Limb (tissue), 2 donors: Measurements from ENCODE around the gene CLEC9A.
"Not testable (repeated sequence)": the region's sequence is repeated elsewhere in the genome, so short reads cannot be mapped to it uniquely, and the experiment has no call there.

Source experiments
- DNase-seq, 2 donors: peaks; one replicate each; pipeline ENCODE4 v3.0.0-alpha.2; 2016; ENCODE audit errors: extremely low spot score in 2 of 2

Gene CLEC9A

DNA sequence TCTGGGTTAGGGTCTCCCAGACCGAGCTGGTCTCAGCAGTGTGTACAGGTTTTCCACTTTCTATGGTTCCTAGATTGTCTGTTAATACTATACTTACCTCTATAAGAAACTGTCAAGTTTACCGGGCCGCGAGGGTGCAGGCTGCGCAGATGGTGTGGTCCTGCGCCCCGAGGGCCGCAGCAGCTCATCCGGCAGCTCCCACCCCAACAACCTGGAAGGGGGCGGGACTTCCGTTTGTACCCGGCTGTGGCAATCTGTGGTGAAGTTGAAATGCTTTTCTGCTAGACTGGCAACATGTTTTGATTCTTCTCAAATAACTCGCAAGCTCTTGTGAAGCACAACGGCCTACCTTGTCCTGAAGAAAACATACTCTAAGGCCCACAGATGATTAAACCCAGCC, at the start of gene CLEC9A:
Gene CLEC9A (plus strand): TSS at position 237 of the 400 bp plus-strand sequence. CDS start 22,006 bp downstream, outside the sequence.
- DNase-seq: no peak

DNA sequence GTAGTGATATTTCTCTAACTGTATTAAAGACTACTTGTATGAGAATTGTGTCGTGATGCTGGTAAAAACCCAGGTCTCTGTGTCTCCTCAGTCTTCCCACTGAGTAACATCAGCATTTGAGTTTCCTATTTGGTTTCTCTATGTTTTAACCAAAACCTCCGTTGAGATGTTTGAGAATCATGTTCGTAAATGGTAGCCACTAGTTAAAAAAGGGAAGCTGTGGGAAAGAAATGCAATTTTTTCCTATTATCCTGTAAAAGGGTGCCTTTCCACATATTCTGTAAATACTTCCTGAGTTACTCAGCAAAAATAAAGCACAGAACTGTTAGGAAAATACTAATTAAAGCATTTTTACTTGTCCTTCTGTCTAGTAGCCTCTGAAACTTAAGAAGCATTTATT, 38.6 kb upstream of the CLEC9A start:
- DNase-seq: no peak

DNA sequence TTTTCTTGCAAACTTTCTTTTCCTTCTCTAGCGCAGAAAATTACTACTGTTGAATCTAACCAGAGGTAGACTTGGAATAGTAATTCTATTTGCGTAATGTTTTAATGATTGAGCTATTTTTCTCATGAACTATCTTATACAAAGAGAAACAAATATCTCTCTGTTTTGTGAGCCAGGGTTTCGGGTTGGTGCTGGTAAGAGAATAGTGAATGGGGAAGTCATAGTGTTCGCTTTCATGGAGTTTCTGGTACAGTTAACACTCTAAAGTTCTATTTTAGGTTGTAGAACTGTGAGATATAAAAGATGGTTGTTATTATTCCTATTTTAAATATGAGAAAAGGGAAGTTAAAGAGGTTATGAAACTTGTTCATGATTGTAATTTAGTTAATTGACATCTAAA, 38.2 kb upstream of the CLEC9A start:
- DNase-seq: no peak

DNA sequence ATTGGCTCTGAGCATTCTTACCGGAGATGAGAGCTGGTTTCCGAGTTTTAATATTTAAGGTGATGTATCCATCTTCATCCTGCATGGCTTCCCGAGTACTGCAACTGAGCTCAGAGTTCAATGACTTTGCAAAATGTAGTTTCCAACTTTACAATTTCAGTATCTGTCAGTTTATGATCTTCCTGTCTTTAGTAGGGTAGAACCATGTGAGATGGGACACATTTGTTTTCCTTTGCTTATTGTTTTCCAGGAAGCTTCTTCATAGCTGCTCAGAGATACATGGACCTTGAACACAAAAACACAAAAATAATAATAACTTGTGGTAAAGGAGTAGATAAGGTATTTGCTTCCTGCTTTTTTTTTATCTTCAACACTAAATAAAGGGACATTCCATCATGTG, 31.5 kb upstream of the CLEC9A start, which contains the start of gene CLEC1B:
Gene CLEC1B (minus strand): TSS at position 106 of the 400 bp plus-strand sequence. CDS start 21 bp downstream, at position 85.
- DNase-seq: no peak

DNA sequence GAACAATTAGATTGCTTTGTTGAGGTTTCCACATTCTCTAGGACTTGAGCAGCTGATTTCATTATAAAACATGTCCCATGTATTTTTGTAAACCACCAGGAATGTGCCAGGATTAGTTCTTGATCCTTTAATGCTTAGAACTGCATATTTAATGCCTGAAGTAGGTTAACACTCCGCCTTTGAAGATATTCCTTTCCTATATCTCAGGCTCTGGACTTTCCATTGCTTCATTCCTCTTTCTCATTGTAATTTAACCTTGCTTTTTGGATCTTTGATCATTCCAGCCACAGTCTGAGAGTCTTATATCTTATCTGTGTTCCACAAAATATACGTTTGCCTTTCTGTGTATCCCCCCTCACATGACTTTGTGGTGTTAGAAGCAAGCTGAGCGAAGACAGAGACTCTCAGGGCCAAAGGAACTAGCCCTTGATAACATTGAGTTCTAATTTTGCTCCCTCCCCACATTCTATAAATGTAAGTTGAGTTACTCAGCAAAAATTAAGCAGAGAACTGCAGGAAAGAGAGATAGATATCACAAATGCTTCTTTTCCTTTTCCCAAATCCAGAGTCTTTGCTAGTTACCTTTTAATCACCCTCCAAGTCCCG, 29.2 kb upstream of the CLEC9A start:
- DNase-seq: no peak

DNA sequence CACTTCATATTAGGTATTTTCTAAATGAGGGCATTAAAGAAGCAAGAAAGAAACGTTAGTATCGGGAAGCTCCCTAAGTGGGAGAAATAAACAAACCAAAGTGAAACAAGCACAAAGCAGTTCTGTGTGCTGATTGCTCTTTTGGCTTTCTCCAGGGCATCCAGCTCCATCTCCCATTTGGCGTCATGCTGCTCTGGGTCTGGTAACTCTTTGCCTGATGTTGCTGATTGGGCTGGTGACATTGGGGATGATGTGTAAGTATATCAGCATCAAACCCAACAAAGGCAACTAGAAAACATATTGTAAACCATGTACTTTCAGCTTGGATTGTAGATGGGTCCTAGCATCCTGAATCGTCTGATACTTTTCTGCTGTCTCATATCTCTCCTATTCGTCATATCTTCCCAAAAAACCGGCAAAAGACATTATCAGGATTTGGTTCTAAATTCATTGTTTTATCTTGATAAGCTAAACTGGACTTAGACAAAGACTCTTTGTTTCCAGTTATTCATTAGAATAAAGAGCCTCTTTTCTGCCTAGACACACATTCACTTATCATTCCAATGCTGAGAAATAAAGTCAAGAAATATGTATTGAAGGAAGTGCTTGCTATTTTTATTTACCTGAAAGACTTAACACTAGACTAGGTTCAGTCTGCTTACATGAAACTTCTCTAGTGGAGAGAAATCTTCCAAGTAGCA, 17.7 kb upstream of the CLEC9A start:
- DNase-seq: no peak

DNA sequence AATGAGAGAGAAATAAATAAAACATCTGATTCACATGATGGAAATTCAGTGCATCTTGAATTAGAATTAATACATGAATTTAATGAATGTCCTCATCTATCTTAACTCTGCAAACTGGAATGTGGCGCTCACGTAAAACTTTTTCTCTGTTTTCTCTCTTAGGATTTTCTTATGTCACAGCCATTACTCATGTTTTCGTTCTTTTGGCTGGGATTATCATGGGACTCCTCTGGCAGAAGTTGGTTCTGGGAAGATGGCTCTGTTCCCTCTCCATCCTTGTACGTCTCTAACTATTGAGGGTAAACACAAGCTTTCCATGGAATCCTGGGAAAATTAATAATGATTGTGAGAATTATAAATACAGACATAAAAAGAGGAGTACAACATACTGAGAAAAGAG, 15.0 kb upstream of the CLEC9A start:
- no peak for DNase-seq

DNA sequence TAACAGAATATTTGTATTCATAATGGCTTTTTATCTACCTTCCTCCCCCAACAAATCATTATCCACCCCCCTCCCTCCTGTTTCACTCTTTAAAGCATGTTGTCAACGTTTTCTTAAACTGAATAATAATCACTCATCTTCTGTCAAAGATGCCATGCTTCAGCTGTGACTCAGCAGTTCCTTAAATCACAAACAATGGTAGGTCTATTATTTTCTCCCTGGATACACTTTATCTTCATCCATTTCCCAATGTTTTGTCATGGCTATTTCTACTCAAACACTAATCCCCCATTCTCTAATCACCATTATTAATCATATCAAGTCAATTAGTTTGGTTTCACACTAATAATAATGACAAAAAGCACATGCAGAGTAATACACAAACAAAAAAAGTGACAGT, 13.6 kb upstream of the CLEC9A start:
- DNase-seq: no peak

DNA sequence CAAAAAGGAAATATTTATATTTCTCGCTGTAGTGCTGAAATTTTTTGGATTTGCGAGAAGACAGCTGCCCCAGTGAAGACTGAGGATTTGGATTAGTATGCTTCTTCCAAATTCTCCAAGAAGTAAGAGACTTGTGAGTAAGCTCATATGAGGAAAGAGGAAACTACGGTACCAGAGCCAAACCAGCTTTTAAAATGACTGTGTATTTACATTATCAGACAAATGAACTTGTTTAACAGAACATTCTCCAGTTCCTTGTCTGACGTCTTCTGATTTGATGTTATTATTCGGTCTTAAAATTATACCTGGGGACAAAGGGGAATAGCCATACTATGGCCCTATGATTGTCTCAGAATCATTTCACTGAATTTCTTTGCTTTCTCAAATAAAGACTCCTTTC, 12.1 kb upstream of the CLEC9A start:
- DNase-seq: no peak

DNA sequence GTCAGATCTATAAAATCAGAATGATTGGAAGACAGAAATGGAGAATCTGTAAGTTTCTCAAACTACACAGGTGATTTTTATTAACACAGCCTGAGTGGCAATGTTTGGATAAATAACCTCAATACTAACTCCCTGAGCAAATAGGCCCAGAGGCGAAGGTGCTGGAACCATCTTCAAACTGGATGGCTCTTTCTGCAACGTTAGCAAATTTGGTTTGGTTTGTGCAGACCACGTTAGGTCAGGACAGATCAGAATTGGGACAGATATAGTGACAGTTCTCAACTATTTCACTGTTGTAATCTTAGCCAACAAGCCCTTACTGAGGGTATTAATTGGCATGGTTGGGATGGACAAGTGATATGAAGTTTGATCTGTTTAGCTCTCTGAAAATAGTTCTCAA, 9.1 kb upstream of the CLEC9A start:
- no peak for DNase-seq

DNA sequence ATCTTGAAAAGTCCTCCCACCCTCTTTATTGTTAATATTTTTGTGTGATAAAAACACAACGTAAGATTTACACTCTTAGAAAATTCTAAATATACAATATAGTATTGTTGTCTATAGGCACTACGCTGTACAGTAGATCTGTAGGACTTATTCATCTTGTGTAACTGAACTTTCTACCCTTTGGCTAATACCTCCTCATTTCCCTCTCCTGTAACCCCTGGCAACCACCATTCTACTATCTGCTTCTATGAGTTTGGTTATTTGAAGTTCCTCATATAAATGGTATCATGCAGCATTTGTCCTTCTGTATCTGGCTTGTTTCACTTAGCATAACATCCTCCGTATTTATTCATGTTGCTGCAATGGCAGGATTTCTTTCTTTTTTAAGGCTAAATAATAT, 5.2 kb upstream of the CLEC9A start:
- no peak for DNase-seq

DNA sequence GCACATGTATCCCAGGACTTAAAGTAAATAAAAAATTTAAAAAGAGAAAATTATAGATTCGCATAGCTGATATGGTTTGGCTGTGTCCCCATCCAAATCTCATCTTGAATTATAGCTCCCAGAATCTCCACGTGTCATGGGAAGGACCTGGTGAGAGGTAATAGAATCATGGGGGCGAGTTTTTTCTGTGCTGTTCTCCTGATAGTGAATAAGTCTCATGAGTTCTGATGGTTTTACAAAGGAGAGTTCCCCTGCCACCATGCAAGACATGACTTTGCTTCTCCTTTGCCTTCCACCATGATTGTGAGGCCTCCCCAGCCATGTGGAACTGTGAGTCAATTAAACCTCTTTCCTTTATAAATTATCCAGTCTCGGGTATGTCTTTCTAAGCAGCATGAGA, 3.8 kb upstream of the CLEC9A start:
- not testable (repeated sequence) for DNase-seq

DNA sequence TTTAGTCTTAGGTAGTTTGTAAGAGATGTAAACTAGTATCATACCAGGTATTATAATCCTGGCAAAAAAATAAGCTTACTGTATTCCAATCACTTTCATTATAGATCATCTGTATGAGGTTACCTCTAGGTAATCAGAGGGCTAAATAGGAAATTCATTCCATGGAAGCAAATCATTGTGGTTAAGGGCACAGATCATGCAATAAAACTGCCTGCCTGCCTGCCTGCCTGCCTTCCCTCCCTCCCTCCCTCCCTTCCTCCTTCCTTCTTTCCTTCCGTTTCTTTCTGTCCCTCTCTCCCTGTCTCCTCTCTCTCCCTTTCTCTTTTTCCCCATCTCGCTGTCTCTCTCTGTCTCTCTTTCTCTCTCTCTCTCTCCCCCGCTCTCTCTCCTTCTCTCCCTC, 3.2 kb upstream of the CLEC9A start:
- DNase-seq: no peak

DNA sequence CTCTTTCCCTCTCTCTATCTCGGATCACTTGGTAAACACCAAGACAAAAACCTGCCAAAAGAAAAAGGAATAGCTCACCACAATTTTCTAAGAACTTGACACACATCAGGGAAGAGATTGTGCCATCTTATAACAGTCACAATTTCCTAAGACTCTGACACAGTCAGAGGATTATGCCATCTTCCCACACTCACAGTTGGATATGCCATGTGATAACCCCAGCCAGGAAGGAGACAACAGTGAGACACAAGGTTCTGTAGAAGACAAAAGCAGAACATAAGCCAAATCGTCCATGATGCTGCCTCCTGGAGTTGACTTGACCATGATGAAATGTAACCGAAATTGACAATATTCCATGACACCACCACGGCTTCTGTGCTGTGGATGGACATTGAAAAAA, 2.8 kb upstream of the CLEC9A start:
- DNase-seq: no peak

DNA sequence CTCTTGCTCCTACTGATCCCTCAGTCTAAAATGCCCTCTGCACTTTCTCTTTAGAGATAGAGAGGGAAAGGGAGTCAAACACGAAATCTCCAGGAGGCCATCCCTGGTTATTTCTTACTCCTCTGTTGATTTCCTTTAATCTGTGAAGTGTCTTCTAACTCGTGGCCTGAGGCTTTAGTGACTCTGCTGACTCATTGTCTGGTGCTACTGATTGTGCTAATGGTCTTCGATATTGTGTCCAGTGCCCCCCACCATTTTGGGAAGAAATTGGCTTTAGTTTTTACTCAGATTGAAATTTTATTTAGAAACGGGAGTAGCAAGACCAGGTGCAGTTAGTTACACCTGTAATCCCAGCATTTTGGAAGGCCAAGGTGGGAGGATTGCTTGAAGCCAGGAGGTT, 839 bp downstream of the CLEC9A start:
- DNase-seq: no peak

DNA sequence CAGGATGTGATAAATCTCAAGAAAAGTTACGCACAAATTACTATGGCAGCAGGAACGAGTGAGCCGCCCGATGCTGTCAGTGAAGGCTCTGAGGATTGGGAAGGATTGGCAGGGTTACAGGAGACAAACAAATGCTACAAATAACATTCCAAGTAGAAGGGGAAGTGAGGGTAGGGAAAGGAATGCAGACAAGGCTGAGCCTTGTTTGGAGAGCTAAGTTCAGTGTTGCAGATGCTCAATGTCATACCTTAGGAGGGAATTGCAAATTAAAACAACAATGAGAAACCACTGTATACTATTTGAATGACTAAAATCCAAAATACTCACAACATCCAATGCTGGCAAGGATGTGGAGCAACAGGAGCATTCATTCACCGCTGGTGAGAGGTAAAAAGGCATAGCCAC, 1.3 kb downstream of the CLEC9A start:
- DNase-seq: no peak

DNA sequence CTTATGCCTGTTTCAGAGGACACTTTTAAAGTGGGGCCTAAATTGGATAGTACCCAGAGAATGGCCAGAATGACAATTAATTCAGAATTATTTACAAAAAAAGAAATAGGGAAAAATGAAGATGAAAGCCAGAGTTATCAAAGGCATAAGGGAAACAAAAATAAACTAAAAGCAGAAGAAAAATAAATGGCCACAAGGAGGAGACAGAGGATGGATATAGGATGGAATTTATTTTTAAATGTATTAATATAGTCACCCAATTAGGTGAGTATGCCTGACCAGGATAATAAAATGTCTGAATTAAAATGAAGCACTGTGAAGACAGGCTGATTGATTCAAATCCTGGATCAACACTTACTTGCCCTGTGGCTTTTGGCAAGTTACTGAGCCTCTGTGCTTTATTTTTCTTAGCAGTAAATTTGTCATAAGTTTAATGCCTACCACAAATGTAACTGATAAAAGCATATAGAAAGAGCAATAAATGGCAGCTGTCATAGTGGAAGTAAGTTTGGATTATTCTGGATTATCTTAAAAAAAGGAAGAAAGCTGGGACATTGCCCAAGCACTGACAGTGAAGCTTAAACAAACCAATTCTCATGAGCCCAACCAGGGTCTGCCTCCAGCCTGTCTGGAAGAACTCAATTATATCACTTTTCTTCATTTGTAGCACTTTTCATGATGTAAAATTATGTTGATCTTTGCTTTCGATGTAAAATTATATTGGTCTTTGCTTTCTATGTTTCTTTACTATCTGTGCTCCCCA, 3.5 kb downstream of the CLEC9A start:
- peak in 1 of 2 donors; percentile 18 for DNase-seq

DNA sequence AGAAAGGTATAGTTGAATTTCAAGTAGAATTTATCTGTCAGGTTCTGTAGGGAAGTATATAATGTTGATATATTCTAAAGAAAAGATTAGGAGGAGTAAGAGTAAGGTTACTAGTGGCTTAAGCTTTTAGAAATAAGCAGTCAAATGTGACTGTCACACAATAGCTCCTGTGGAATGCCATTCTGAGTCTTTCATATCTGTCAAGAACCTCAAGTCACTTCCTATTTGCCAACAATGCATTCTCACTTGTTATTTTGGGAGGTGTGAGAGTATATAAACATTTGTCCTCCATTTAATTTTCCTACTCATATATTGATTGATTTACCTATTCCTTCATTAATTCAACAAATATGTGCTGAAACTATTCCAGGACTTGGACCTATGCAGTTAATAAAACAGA, 11.7 kb downstream of the CLEC9A start:
- DNase-seq: no peak

DNA sequence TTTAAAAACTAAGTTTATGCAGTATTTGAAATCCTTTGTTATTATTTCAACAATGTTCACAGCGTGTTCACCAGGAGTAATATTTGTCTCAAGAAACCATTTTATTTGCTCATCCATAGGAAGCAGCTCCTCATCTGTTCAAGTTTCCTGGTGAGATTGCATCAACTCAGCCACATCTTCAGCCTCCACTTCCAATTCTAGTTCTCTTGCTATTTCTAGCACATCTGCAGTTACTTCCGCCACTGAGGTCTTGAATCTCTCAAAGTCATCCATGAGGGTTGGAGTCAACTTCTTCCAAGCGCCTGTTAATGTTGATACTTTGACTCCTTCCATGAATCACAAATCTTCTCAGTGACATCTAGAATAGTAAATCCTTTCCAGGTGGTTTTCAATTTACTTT, 18.0 kb downstream of the CLEC9A start:
- DNase-seq: no peak

DNA sequence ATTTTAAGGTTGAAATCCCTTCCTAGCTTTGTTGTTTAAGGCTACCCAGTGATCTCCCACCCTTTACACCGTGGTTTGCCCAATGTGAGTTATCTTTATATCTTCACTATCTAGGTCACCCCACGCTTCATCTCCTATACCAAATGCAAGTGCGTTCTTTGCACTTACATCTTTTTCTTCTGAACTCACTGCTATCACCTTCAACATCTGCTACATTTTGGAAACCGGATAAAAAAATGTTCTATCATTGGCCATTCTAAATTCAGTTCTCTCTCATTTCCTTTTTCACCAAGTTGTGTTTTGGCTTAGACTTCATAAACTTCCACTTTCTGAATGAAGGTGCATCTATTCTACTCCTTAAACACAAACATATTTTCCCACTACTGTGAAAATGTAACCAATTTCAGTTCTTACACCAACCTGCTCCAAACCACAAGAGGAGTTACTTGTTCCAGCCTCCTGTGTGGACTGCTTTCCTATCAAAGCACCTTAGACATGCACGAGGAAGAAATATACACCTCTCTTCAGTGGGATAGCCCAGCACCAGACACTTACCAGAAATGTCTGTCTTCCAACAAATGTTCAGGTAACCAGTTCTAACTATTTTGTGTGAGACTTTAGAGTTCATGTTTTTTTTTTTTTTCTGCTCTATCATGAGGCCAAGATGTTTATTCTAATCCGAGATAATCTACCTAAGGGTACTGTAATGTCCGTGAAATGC, 21.9 kb downstream of the CLEC9A start:
- no peak for DNase-seq

DNA sequence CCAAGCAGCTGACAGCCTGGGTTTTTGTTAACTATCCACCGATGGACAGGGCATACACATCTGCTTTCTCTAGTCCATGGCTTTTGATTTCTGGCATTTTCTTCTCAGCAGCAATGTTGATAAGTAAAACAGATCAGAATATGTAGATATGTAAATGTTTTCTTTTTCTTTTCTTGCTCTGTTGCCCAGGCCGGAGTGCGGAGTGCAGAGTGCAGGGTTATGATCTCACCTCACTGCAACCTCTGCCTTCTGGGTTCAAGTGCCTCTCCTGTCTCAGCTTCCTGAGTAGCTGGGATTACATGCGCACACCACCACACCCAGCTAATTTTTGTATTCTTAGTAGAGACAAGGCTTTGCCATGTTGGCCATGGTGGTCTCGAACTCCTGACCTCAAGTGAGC, 27.9 kb downstream of the CLEC9A start:
- DNase-seq: no peak

DNA sequence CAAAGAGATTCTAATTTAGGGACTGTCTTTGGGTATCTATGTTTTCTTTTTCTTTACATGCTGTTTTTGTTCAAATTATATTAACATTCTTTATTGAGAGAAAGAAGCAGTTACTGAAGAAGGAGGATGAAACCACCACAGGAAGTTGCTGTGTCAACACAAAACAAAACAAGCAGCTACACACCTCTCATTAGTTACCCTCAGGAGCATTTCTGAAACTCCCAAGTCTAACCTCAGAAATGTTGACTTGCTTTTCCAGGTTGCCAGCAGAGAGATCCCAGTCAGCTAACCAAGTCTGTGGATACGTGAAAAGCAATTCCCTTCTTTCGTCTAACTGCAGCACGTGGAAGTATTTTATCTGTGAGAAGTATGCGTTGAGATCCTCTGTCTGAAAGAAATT, 34.8 kb downstream of the CLEC9A start:
- no peak for DNase-seq
